Measurements from ENCODE around the gene HSD17B1.
"Not testable (repeated sequence)": the region's sequence is repeated elsewhere in the genome, so short reads cannot be mapped to it uniquely, and the experiment has no call there.

HSD17B1 gene

GRCh38 chr17:42543190-42544079 is 9.3 kb upstream of the HSD17B1 start:
- peak overlapping the region; percentile 78; the same call in 1 of the 2 replicates for H3K27ac ChIP-seq
- TF ChIP-seq ZFX (IDR thresholded peaks at IDR 0.05) (no peak), CTCF (conservative IDR thresholded peaks at IDR 0.05) (no peak)

GRCh38 chr17:42544874-42545283 is 7.8 kb upstream of the HSD17B1 start:
- H3K27ac ChIP-seq = no peak overlapping the region
- TF ChIP-seq CTCF (conservative IDR thresholded peaks at IDR 0.05) = no peak
- no peak for TF ChIP-seq ZFX (IDR thresholded peaks at IDR 0.05)

- H3K27ac ChIP-seq = not testable (repeated sequence)
Measured at GRCh38 chr17:42545755-42546505, 6.8 kb upstream of the HSD17B1 start.

- no peak overlapping the region for H3K27ac ChIP-seq
- TF ChIP-seq CTCF (conservative IDR thresholded peaks at IDR 0.05) = no peak
- TF ChIP-seq ZFX (IDR thresholded peaks at IDR 0.05) = no peak
Measured at GRCh38 chr17:42547001-42547461, 5.7 kb upstream of the HSD17B1 start.

GRCh38 chr17:42547698-42548069 is 5.0 kb upstream of the HSD17B1 start:
- no peak overlapping the region for H3K27ac ChIP-seq
- TF ChIP-seq CTCF (conservative IDR thresholded peaks at IDR 0.05) (no peak), ZFX (IDR thresholded peaks at IDR 0.05) (no peak)

- TF ChIP-seq ZFX (IDR thresholded peaks at IDR 0.05) = no peak
- no peak for TF ChIP-seq CTCF (conservative IDR thresholded peaks at IDR 0.05)
- no peak overlapping the region for H3K27ac ChIP-seq
Measured at GRCh38 chr17:42548070-42548837, 4.5 kb upstream of the HSD17B1 start.

GRCh38 chr17:42548993-42549755 is 3.5 kb upstream of the HSD17B1 start:
- no peak overlapping the region for H3K27ac ChIP-seq
- no peak for TF ChIP-seq CTCF (conservative IDR thresholded peaks at IDR 0.05)
- TF ChIP-seq ZFX (IDR thresholded peaks at IDR 0.05) = no peak

Measured in C4-2B (cell line).